ENCODE data around the gene KCNK5. TPM values are rescaled to one million over a fixed set of nuclear protein-coding genes. Genes with fewer than 3 reads are reported as not detected.
A peak's percentile ranks its signal among the peaks of the same experiment; 100 is the strongest.

KCNK5 gene
- total RNA-seq, 1 experiment from 2014 or later = 19.8 TPM

DNA sequence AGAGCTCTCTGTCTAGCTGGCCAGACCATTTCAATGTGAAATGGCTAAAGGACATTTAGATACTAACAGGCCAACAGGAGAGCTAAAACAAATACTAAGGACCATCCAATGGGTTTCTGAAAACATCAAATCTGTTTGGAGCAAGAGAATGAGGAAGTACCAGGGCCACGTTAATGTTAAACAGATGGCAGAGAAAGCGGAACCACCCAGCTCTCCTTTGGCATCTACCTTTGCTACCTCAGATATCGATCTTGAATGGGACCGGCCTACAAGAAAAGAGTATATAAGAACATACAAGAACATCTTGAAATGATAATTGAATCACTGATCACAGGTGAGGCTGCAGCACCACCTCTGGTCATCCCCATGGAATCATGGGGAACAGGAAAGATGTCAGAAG is 31.8 kb downstream of the KCNK5 start:
- no TSS peak for BruUV-seq (replicated peaks)
- peaks cover 55% of the 10 kb centered on the region for H3K4me1 ChIP-seq
- Mint-ChIP-seq H3K27ac (ENCODE audit: unreplicated experiment) (no peak overlapping the region), H3K36me3 (ENCODE audit: insufficient read depth, unreplicated experiment) (peaks cover 39% of the 10 kb centered on the region), H3K9me3 (ENCODE audit: unreplicated experiment) (no peaks in the 10 kb centered on the region), H3K4me1 (ENCODE audit: low read depth, unreplicated experiment) (peaks cover 45% of the 10 kb centered on the region), H3K4me3 (ENCODE audit: unreplicated experiment) (no peak overlapping the region), H3K27me3 (ENCODE audit: insufficient read depth, unreplicated experiment) (no peaks in the 10 kb centered on the region)
- H3K36me3 ChIP-seq (ENCODE audit: control insufficient read depth, insufficient read depth, low read length) = peaks cover 12% of the 10 kb centered on the region
- no peaks in the 10 kb centered on the region for H3K27me3 ChIP-seq (replicated peaks; ENCODE audit: control insufficient read depth, insufficient read depth, low read length)
- no peak overlapping the region for H3K4me3 ChIP-seq (ENCODE audit: low read depth, low read length)
- ChIA-PET POLR2A (no interaction called here), CTCF (interaction anchor here (0.6 to 1.5 kb wide), 3 partner anchors 31 to 105 kb away, joined by 3 to 4 read pairs (median 3); no protein-coding TSS in a partner anchor)
- intact Hi-C loops (cut with micrococcal nuclease; ENCODE audit: unreplicated experiment) = no loop called here
- no peaks in the 10 kb centered on the region for H3K9me3 ChIP-seq
- no peak for DNase-seq
- TF ChIP-seq, protein P1, sequence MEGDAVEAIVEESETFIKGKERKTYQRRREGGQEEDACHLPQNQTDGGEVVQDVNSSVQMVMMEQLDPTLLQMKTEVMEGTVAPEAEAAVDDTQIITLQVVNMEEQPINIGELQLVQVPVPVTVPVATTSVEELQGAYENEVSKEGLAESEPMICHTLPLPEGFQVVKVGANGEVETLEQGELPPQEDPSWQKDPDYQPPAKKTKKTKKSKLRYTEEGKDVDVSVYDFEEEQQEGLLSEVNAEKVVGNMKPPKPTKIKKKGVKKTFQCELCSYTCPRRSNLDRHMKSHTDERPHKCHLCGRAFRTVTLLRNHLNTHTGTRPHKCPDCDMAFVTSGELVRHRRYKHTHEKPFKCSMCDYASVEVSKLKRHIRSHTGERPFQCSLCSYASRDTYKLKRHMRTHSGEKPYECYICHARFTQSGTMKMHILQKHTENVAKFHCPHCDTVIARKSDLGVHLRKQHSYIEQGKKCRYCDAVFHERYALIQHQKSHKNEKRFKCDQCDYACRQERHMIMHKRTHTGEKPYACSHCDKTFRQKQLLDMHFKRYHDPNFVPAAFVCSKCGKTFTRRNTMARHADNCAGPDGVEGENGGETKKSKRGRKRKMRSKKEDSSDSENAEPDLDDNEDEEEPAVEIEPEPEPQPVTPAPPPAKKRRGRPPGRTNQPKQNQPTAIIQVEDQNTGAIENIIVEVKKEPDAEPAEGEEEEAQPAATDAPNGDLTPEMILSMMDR (IDR thresholded peaks at IDR 0.05; ENCODE audit: insufficient read depth in 1 of 2, low read depth in 1 of 2, low read length in 1 of 2, severe bottlenecking in 1 of 2, unreplicated experiment in 1 of 2) = no peak

DNA sequence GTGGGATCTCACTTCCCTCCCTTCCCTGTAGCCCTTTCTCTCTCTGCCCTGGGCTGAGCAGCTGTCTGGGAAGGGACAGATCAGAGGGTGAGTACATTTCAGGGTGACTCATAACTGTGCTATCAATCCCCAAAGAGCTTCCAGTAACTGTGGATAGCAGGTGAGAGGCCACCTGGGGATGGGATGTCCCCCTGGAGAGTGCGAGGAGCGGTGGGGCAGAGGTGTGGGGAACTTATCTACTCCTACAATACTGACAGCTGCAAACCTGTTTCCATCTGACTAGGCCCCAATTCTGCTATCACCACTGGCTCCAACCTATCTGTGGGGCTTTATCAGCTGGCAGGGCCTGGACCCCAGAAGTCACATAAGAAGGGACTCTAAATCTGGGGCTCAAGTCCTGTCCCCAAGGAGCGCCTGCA is 32.6 kb downstream of the KCNK5 start:
- peaks cover 12% of the 10 kb centered on the region for H3K36me3 ChIP-seq (ENCODE audit: control insufficient read depth, insufficient read depth, low read length)
- H3K36me3 Mint-ChIP-seq (ENCODE audit: insufficient read depth, unreplicated experiment) = peaks cover 43% of the 10 kb centered on the region
- no TSS peak for BruUV-seq (replicated peaks)
- ChIA-PET POLR2A (no interaction called here), CTCF (interaction anchor here (1.5 kb wide), 1 partner anchor 106 kb away, joined by 4 read pairs; no protein-coding TSS in a partner anchor)
- DNase-seq = no peak
- H3K4me1 ChIP-seq = peaks cover 47% of the 10 kb centered on the region
- intact Hi-C loops (cut with micrococcal nuclease; ENCODE audit: unreplicated experiment) = no loop called here
- TF ChIP-seq, protein P1 (IDR thresholded peaks at IDR 0.05; ENCODE audit: insufficient read depth in 1 of 2, low read depth in 1 of 2, low read length in 1 of 2, severe bottlenecking in 1 of 2, unreplicated experiment in 1 of 2) = no peak
- H3K4me3 ChIP-seq (ENCODE audit: low read depth, low read length) = no peak overlapping the region
- no peaks in the 10 kb centered on the region for H3K9me3 Mint-ChIP-seq (ENCODE audit: unreplicated experiment)
- peaks cover 40% of the 10 kb centered on the region for H3K4me1 Mint-ChIP-seq (ENCODE audit: low read depth, unreplicated experiment)
- no peaks in the 10 kb centered on the region for H3K27me3 ChIP-seq (replicated peaks; ENCODE audit: control insufficient read depth, insufficient read depth, low read length)
- H3K27ac Mint-ChIP-seq (ENCODE audit: unreplicated experiment) = peak overlapping the region; percentile 45
- H3K4me3 Mint-ChIP-seq (ENCODE audit: unreplicated experiment) = no peak overlapping the region
- H3K27me3 Mint-ChIP-seq (ENCODE audit: insufficient read depth, unreplicated experiment) = no peaks in the 10 kb centered on the region
- H3K9me3 ChIP-seq = no peaks in the 10 kb centered on the region

DNA sequence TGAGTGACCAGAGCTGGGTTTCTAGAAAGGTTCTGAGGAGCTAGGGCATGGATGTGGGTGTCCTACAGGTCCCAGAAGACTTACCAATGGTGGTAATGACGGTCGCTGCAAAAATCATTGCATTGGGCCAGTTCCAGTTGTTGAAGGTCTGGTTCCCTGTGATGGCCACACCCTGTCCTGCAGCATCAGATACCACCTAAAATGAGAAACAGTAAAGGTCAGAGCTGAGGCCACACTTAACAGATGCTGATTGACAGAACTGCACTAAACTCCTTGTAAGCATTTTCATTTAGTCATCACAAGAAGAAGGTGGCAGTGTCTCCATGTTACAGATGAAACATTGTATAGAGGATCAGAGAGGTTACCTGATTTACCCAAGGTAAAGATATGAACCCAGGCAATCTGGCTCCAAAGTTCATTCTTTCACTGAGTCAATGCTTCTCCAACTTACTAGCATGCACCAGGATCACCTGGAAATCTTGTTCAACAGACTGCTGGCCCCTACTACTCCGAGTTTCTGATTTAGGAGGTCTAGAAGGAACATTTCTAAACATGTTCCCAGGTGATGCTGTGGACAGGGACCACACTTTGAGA is 33.4 kb downstream of the KCNK5 start:
- no TSS peak for BruUV-seq (replicated peaks)
- no peak overlapping the region for H3K27ac Mint-ChIP-seq (ENCODE audit: unreplicated experiment)

More for the DNA sequence above, 33.4 kb downstream of the KCNK5 start:
- Histone ChIP-seq H3K36me3 (ENCODE audit: control insufficient read depth, insufficient read depth, low read length) (peaks cover 12% of the 10 kb centered on the region), H3K9me3 (no peaks in the 10 kb centered on the region), H3K27me3 (replicated peaks; ENCODE audit: control insufficient read depth, insufficient read depth, low read length) (no peaks in the 10 kb centered on the region), H3K4me1 (peaks cover 42% of the 10 kb centered on the region), H3K4me3 (ENCODE audit: low read depth, low read length) (no peak overlapping the region)
- Mint-ChIP-seq H3K9me3 (ENCODE audit: unreplicated experiment) (no peaks in the 10 kb centered on the region), H3K27me3 (ENCODE audit: insufficient read depth, unreplicated experiment) (no peaks in the 10 kb centered on the region), H3K36me3 (ENCODE audit: insufficient read depth, unreplicated experiment) (peaks cover 44% of the 10 kb centered on the region), H3K4me1 (ENCODE audit: low read depth, unreplicated experiment) (peaks cover 40% of the 10 kb centered on the region), H3K4me3 (ENCODE audit: unreplicated experiment) (no peak overlapping the region)
- ChIA-PET CTCF (no interaction called here), POLR2A (no interaction called here)
- TF ChIP-seq, protein P1 (IDR thresholded peaks at IDR 0.05; ENCODE audit: insufficient read depth in 1 of 2, low read depth in 1 of 2, low read length in 1 of 2, severe bottlenecking in 1 of 2, unreplicated experiment in 1 of 2) = no peak
- intact Hi-C loops (cut with micrococcal nuclease; ENCODE audit: unreplicated experiment) = no loop called here
- no peak for DNase-seq

Data from Caco-2 (cell line).